Dedifferentiated amniotic fluid mesenchymal stem cell (primary cell): ENCODE measurements around the gene SLC24A3.
"Not testable (repeated sequence)": the region's sequence is repeated elsewhere in the genome, so short reads cannot be mapped to it uniquely, and the experiment has no call there.

Source experiments
- DNase-seq: peaks from one replicate; pipeline ENCODE4 v3.0.0-alpha.2; 2016; ENCODE audit errors: extremely low spot score

Gene SLC24A3

GRCh38 chr20:19628570-19629134, 416.2 kb downstream of the SLC24A3 start:
- no peak for DNase-seq

GRCh38 chr20:19631410-19631809, 419.0 kb downstream of the SLC24A3 start:
- DNase-seq = no peak

- no peak for DNase-seq
Observed at GRCh38 chr20:19633985-19634384, 421.5 kb downstream of the SLC24A3 start.

GRCh38 chr20:19639471-19640045, 427.1 kb downstream of the SLC24A3 start:
- DNase-seq = not testable (repeated sequence)

GRCh38 chr20:19642860-19643259, 430.4 kb downstream of the SLC24A3 start:
- no peak for DNase-seq

- no peak for DNase-seq
Observed at GRCh38 chr20:19644085-19644484, 431.6 kb downstream of the SLC24A3 start.

GRCh38 chr20:19646963-19647362, 434.5 kb downstream of the SLC24A3 start:
- DNase-seq = no peak

- no peak for DNase-seq
Observed at GRCh38 chr20:19648024-19648423, 435.6 kb downstream of the SLC24A3 start.

GRCh38 chr20:19649041-19649440, 436.6 kb downstream of the SLC24A3 start:
- DNase-seq = no peak

- no peak for DNase-seq
Observed at GRCh38 chr20:19652591-19653026, 440.2 kb downstream of the SLC24A3 start.

- DNase-seq = no peak
Observed at GRCh38 chr20:19653327-19653726, 440.9 kb downstream of the SLC24A3 start.

GRCh38 chr20:19654921-19655320, 442.5 kb downstream of the SLC24A3 start:
- DNase-seq = no peak

- DNase-seq = no peak
Observed at GRCh38 chr20:19658137-19658536, 445.7 kb downstream of the SLC24A3 start.

- no peak for DNase-seq
Observed at GRCh38 chr20:19659448-19659847, 447.0 kb downstream of the SLC24A3 start.

GRCh38 chr20:19660808-19661378, 448.5 kb downstream of the SLC24A3 start:
- DNase-seq = no peak

- peak; percentile 71 for DNase-seq
Observed at GRCh38 chr20:19661717-19662636, 449.5 kb downstream of the SLC24A3 start.

GRCh38 chr20:19662637-19662995, 450.2 kb downstream of the SLC24A3 start:
- no peak for DNase-seq

GRCh38 chr20:19668418-19668817, 456.0 kb downstream of the SLC24A3 start:
- DNase-seq = no peak

GRCh38 chr20:19670829-19671228, 458.4 kb downstream of the SLC24A3 start:
- DNase-seq = no peak

GRCh38 chr20:19671374-19671773, 458.9 kb downstream of the SLC24A3 start:
- no peak for DNase-seq

GRCh38 chr20:19672498-19672897, 460.1 kb downstream of the SLC24A3 start:
- no peak for DNase-seq

GRCh38 chr20:19673575-19673974, 461.1 kb downstream of the SLC24A3 start:
- DNase-seq = no peak

- no peak for DNase-seq
Observed at GRCh38 chr20:19676202-19676601, 463.8 kb downstream of the SLC24A3 start.
